ENCODE results near the gene SDK1. TPM values are rescaled to one million over a fixed set of nuclear protein-coding genes. Genes with fewer than 3 reads are reported as not detected.

Gene SDK1
- total RNA-seq, 2 donors from 2014 or later: 1.3 to 2.6 TPM

GRCh38 chr7:4240042-4240441, 939.0 kb downstream of the SDK1 start:
- DNase-seq: no peak
- no peak overlapping the region for H3K4me3 ChIP-seq
- H3K27me3 ChIP-seq: no peaks in the 10 kb centered on the region
- H3K9ac ChIP-seq (ENCODE audit: low read depth in 2 of 2, low read length in 2 of 2): no peak overlapping the region
- intact Hi-C loops (cut with DNase I): no loop called here
- H3K36me3 ChIP-seq: no peaks in the 10 kb centered on the region
- H3K27ac ChIP-seq: no peak overlapping the region
- TF ChIP-seq CTCF (IDR thresholded peaks at IDR 0.05): no peak
- no peaks in the 10 kb centered on the region for H3K9me3 ChIP-seq
- no peaks in the 10 kb centered on the region for H3K4me1 ChIP-seq

GRCh38 chr7:4240520-4241303, 939.7 kb downstream of the SDK1 start:
- Histone ChIP-seq H3K9me3 (no peaks in the 10 kb centered on the region), H3K36me3 (no peaks in the 10 kb centered on the region), H3K9ac (ENCODE audit: low read depth in 2 of 2, low read length in 2 of 2) (no peak overlapping the region), H3K27ac (no peak overlapping the region), H3K4me3 (no peak overlapping the region), H3K27me3 (no peaks in the 10 kb centered on the region), H3K4me1 (no peaks in the 10 kb centered on the region)
- intact Hi-C loops (cut with DNase I): no loop called here
- DNase-seq: no peak
- TF ChIP-seq CTCF (IDR thresholded peaks at IDR 0.05): no peak

GRCh38 chr7:4241304-4241612, 940.2 kb downstream of the SDK1 start:
- no peak for DNase-seq
- Histone ChIP-seq H3K27ac (no peak overlapping the region), H3K9ac (ENCODE audit: low read depth in 2 of 2, low read length in 2 of 2) (no peak overlapping the region), H3K9me3 (no peaks in the 10 kb centered on the region), H3K36me3 (no peaks in the 10 kb centered on the region), H3K4me3 (no peak overlapping the region), H3K4me1 (no peaks in the 10 kb centered on the region), H3K27me3 (no peaks in the 10 kb centered on the region)
- intact Hi-C loops (cut with DNase I): no loop called here
- TF ChIP-seq CTCF (IDR thresholded peaks at IDR 0.05): no peak

GRCh38 chr7:4241791-4242190, 940.7 kb downstream of the SDK1 start:
- intact Hi-C loops (cut with DNase I): no loop called here
- no peaks in the 10 kb centered on the region for H3K27me3 ChIP-seq
- no peak overlapping the region for H3K4me3 ChIP-seq
- DNase-seq: no peak
- H3K27ac ChIP-seq: no peak overlapping the region
- no peaks in the 10 kb centered on the region for H3K4me1 ChIP-seq
- TF ChIP-seq CTCF (IDR thresholded peaks at IDR 0.05): no peak
- no peaks in the 10 kb centered on the region for H3K36me3 ChIP-seq
- no peak overlapping the region for H3K9ac ChIP-seq (ENCODE audit: low read depth in 2 of 2, low read length in 2 of 2)
- no peaks in the 10 kb centered on the region for H3K9me3 ChIP-seq

GRCh38 chr7:4242706-4243105, 941.7 kb downstream of the SDK1 start:
- Histone ChIP-seq H3K27ac (no peak overlapping the region), H3K9me3 (no peaks in the 10 kb centered on the region), H3K9ac (ENCODE audit: low read depth in 2 of 2, low read length in 2 of 2) (no peak overlapping the region), H3K4me3 (no peak overlapping the region), H3K27me3 (no peaks in the 10 kb centered on the region), H3K4me1 (no peaks in the 10 kb centered on the region), H3K36me3 (no peaks in the 10 kb centered on the region)
- no peak for TF ChIP-seq CTCF (IDR thresholded peaks at IDR 0.05)
- no peak for DNase-seq
- intact Hi-C loops (cut with DNase I): no loop called here

All from colonic mucosa (tissue), 4 donors.